Stimulated activated effector memory CD8-positive, alpha-beta T cell treated with anti-CD3 and anti-CD28 coated beads, Interleukin-12 subunit alpha, Interleukin-12 subunit beta, amount 100 ng/mL, for 72 hours (primary cell): ENCODE measurements around the gene L1TD1.
"Not testable (repeated sequence)": the region's sequence is repeated elsewhere in the genome, so short reads cannot be mapped to it uniquely, and the experiment has no call there.

ENCODE experiments used
- ATAC-seq: fragments of 150-1000 bp; cut with Tn5 transposase; 2 replicates; pipeline ENCODE4 v1.10.0; 2021
- DNase-seq, 2 donors: peaks; one replicate each; pipeline ENCODE4 v3.0.0; 2021 to 2022; ENCODE audit warnings: low spot score in 2 of 2
- H3K27ac Mint-ChIP-seq: one replicate; pipeline ENCODE4 v1.8.0; 2022; ENCODE audit warnings: mild to moderate bottlenecking, mixed read lengths
- H3K36me3 Mint-ChIP-seq: one replicate; pipeline ENCODE4 v1.8.0; 2022; ENCODE audit warnings: mild to moderate bottlenecking, mixed read lengths
- H3K4me1 Mint-ChIP-seq: one replicate; pipeline ENCODE4 v1.8.0; 2022; ENCODE audit warnings: mixed read lengths
- H3K4me3 Mint-ChIP-seq: one replicate; pipeline ENCODE4 v1.8.0; 2022; ENCODE audit warnings: mild to moderate bottlenecking, mixed read lengths
- H3K9me3 Mint-ChIP-seq: one replicate; pipeline ENCODE4 v1.8.0; 2022; ENCODE audit warnings: mixed read lengths

Gene L1TD1, protein sequence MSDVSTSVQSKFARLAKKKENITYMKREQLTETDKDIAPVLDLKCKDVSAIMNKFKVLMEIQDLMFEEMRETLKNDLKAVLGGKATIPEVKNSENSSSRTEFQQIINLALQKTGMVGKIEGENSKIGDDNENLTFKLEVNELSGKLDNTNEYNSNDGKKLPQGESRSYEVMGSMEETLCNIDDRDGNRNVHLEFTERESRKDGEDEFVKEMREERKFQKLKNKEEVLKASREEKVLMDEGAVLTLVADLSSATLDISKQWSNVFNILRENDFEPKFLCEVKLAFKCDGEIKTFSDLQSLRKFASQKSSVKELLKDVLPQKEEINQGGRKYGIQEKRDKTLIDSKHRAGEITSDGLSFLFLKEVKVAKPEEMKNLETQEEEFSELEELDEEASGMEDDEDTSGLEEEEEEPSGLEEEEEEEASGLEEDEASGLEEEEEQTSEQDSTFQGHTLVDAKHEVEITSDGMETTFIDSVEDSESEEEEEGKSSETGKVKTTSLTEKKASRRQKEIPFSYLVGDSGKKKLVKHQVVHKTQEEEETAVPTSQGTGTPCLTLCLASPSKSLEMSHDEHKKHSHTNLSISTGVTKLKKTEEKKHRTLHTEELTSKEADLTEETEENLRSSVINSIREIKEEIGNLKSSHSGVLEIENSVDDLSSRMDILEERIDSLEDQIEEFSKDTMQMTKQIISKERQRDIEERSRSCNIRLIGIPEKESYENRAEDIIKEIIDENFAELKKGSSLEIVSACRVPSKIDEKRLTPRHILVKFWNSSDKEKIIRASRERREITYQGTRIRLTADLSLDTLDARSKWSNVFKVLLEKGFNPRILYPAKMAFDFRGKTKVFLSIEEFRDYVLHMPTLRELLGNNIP

DNA sequence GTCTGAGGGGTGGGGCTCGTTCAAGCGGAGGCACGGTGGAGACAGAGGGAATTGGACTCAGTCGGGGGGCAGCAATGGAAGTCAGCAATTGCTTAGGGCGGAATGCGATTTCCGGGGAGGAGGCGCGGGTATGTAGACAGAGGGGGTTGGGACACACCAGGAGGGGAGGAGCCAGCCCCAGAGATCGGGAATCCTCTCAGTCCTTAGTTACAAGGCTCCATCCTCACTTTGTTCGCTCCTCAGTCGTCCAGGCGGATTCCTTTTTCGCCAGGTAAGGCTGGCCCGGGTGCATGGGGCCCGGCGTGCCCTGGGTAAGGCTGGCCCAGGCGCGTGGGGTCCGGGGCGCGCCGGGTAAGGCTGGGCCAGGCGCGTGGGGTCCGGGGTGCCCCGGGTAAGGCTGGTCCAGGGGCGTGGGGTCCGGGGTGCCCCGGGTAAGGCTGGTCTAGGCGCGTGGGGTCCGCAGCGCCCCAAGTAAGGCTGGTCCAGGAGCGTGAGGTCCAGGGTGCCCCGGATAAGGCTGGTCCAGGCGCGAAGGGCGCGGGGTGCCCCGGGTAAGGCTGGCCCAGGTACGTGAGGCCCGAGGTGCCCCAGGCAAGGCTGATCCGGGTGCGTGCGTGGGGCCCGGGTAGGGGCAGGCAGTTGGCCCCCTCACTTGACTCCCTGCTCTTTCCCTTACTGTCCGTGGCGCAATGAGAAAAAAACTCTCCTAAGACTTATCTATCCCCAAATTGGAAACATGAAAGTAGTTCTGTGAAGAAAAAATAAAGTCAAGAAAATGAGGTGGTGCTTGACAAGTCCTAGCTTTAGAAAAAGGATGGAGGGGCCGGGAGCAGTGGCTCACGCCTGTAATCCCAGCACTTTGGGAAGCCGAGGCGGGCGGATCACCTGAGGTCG is at the start of gene L1TD1:
TSS of gene L1TD1 (plus strand) at position 199 of the 894 bp plus-strand sequence. CDS start 11,780 bp downstream, outside the sequence.
- Mint-ChIP-seq H3K9me3 (no peaks in the 10 kb centered on the region), H3K4me1 (no peaks in the 10 kb centered on the region), H3K4me3 (peak within 1 kb of the TSS; percentile 18), H3K36me3 (no peaks in the 10 kb centered on the region), H3K27ac (no peak within 1 kb of the TSS)
- ATAC-seq (peak; percentile 39), DNase-seq (no peak)

DNA sequence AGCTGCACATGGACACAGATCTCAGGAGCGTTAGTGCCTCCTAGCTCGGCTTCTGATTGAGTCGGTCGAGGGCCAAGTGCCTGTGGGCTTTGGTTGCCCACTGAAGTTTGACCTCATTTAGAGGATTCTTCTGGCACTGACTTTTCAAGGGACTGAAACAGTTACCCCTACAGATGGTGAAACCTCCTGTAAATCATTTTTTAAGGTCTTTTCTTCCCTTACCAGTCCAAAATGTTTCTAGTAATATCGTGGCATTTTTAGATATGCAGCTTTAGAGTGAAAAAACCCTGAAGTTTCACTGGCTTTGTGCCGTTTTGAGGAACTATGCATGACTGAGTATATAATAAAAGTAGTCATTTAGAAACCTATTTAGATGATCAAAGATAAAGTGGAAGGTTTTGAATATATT is 34.7 kb upstream of the L1TD1 start:
- Mint-ChIP-seq H3K4me3 (no peak overlapping the region), H3K27ac (no peak overlapping the region), H3K9me3 (no peaks in the 10 kb centered on the region), H3K4me1 (no peaks in the 10 kb centered on the region), H3K36me3 (peaks cover 13% of the 10 kb centered on the region)
- ATAC-seq = no peak
- no peak for DNase-seq

DNA sequence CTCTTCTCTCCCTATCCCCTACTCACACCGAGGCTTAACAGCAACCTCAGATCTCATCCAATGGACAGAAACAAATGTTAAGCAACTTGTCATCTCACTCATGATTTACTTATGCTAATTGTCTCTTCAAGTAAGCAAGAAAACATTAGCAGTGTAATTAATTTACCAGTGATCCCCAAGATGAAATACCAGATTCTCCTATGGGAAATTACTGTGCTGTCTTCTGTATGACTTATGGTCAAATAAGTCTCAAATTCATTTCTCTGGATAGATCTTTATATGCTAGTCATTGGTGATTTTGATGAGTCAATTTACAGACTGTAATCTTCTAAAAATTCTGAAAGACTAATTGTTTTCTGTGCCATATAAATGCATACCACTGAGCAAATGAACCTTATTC is 32.9 kb upstream of the L1TD1 start:
- Mint-ChIP-seq H3K9me3 (no peaks in the 10 kb centered on the region), H3K4me3 (no peak overlapping the region), H3K4me1 (no peaks in the 10 kb centered on the region), H3K36me3 (peaks cover 13% of the 10 kb centered on the region), H3K27ac (no peak overlapping the region)
- DNase-seq = no peak
- no peak for ATAC-seq

DNA sequence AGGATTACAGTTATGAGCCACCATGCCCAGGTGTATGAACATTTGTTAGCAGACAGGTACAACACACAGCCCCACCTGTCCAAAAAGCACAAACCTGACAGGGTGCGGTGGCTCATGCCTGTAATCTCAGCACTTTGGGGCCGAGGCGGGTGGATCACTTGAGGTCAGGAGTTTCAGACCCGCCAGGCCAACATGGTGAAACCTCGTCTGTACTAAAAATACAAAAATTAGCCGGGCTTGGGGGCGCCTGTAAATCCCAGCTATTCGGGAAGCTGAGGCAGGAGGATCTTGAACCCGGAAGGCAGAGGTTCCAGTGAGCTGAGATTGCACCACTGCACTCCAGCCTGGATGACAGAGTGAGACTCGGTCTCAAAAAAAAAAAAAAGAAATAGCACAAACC is 24.3 kb upstream of the L1TD1 start:
- not testable (repeated sequence) for H3K4me1 Mint-ChIP-seq, ATAC-seq, H3K27ac Mint-ChIP-seq, DNase-seq, H3K4me3 Mint-ChIP-seq, H3K9me3 Mint-ChIP-seq, H3K36me3 Mint-ChIP-seq

DNA sequence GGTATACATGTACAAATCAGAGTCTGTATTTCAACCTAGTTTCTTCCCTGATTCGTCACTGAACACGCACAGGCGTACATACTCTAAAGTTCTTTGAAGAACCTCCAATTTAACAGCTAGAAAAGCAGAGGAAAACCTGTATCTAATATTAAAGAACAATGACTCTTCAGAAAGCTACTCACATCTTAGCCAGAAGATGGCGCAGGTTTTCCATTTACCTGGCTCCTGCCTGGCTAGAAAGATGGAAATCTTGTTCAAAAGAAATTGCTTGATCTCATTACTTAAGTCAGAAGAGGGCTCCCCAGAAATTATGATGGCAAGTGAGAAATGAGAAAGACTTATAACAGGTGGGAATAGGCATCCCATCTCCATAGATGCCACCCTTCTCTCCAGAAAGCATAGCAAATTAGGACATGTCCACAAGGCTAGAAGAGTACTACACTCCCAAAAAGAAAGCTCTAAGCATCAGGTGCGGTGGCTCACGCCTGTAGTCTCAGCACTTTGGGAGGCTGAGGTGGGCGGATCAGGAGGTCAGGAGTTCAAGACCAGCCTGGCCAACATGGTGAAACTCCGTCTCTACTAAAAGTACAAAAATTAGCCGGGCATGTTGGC is 19.0 kb upstream of the L1TD1 start:
- H3K9me3 Mint-ChIP-seq = no peaks in the 10 kb centered on the region
- peak; percentile 3 to 54 for DNase-seq
- no peaks in the 10 kb centered on the region for H3K4me1 Mint-ChIP-seq
- H3K4me3 Mint-ChIP-seq = no peak overlapping the region
- peak; percentile 42 for ATAC-seq
- H3K36me3 Mint-ChIP-seq = no peaks in the 10 kb centered on the region
- no peak overlapping the region for H3K27ac Mint-ChIP-seq

DNA sequence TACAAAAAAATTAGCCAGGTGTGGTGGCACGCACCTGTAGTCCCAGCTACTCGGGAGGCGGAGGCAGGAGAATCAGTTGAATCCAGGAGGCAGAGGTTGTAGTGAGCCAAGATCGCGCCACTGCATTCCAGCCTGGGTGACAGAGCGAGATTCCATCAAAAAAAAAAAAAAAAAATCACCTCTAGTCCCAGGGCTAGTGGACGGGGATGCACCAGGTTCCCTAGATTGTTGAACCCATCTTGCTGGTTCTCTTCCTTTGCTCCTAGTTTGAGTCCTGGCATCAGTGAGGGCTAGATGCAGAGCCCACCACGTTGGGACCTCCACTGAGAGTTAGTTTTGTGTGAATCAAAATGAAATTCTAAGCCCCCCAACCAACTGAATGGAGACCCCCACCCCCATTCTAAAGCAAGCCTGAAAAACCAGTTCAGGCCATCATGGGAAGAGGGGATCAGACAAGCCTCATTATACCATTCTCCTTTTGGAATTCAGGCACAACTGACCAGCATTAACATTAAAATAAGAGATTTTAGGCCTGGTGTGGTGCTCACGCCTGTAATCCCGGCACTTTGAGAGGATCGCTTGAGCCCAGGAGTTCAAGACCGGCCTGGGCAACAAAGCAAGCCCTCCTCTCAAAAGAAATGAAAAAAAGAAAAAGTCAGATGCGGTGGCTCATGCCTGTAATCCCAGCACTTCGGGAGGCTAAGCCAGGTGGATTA is 17.9 kb upstream of the L1TD1 start:
- Mint-ChIP-seq H3K36me3 (no peaks in the 10 kb centered on the region), H3K27ac (no peak overlapping the region), H3K4me3 (no peak overlapping the region), H3K9me3 (no peaks in the 10 kb centered on the region), H3K4me1 (no peaks in the 10 kb centered on the region)
- no peak for ATAC-seq
- no peak for DNase-seq

DNA sequence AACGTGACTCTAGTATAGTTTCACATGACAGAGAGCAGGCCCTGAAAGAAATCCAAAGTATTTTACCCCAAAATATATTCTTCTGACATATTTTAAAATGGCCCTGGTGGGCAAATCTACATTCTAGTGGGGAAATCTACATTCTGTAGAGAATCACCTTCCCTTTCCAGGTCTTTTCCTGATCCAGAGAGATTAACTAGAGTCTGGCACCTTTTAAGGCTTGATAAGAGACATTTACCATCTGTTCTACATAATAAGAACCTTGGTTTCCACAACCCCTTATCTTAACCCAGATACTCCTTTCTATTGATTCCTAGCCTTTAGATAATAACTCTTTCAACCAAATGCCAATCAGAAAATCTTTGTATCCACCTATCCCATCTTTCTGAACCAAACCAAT is 17.0 kb upstream of the L1TD1 start:
- Mint-ChIP-seq H3K4me1 (no peaks in the 10 kb centered on the region), H3K36me3 (no peaks in the 10 kb centered on the region), H3K9me3 (no peaks in the 10 kb centered on the region), H3K27ac (no peak overlapping the region), H3K4me3 (no peak overlapping the region)
- ATAC-seq (no peak), DNase-seq (no peak)

DNA sequence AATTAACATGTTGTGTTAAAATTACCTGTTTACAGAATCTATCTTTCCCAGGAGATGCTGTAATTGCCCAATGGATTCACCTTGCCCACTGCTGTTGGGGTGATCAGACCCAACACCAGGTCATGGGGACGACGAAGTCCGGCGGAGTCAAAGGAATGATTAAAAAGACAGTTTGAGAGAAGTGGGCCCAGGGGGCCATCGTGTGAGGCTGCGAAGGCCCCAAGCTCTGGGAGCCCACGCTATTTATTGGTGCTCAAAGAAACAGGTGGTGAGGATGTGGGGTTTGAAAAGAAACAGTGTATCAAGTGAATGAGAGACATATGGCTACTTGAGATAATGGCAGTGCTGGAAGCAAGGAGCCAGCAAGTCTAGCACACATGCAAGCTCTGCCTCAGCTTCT is 16.3 kb upstream of the L1TD1 start:
- Mint-ChIP-seq H3K36me3 (no peaks in the 10 kb centered on the region), H3K27ac (no peak overlapping the region), H3K4me3 (no peak overlapping the region), H3K4me1 (no peaks in the 10 kb centered on the region), H3K9me3 (no peaks in the 10 kb centered on the region)
- DNase-seq (no peak), ATAC-seq (no peak)

DNA sequence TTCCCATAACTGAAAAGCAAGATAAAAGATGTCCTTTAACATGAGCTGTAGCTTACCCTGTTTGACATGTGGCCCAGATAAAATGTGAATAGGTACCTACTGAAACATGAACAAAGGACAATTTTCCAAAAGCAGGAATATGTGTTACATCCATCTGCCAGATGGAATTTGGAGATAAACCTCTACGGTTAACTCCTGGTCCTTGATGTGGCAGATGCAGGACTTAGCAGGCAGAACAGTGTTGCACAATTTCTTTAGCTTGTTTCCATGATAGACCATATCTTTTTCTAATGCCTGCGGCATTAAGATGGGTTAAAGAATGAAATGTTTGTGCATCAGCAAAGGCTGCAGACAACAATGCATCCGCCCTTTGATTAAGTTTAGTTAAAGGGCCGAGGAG is 14.6 kb upstream of the L1TD1 start:
- not testable (repeated sequence) for H3K36me3 Mint-ChIP-seq, ATAC-seq, H3K27ac Mint-ChIP-seq, H3K4me1 Mint-ChIP-seq, DNase-seq, H3K4me3 Mint-ChIP-seq, H3K9me3 Mint-ChIP-seq

DNA sequence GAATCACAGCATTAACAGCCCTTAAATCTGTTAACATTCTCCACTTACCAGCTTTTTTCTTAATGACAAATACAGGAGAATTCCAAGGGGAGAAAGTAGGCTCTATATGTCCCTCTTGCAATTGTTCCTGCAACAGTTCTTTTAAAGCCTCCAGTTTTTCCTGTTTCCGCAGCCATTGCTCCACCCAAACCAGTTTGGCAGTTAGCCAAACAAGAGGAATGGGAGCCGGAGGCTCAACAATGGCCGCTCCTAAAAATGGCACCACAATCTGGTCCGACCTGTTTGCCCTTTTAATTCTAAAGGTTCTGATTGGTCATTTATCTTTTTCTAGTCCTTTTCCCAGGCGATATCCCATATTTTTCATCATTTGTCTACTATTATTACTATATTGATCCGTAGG is 14.0 kb upstream of the L1TD1 start:
- Mint-ChIP-seq H3K4me1 (no peaks in the 10 kb centered on the region), H3K36me3 (no peaks in the 10 kb centered on the region), H3K9me3 (no peaks in the 10 kb centered on the region), H3K27ac (no peak overlapping the region), H3K4me3 (no peak overlapping the region)
- DNase-seq (no peak), ATAC-seq (no peak)

DNA sequence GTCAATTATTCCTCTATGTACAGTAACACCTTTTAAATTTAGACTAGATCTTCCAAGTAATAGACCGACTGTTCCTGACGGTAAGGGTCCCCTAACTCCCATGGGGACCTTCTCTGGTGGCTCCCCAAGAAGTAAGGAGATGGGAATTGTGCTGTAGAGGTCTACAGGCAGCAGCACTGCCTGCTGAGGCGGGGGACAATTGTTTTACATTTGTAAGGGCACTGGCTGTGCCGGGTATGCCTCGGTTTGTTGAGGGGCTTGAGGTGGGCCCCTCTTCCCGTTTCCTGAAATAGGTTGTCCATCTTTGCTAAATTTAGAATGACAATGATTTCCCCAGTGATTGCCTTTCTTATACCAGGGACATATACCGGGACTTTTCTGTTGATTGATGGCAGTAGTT is 13.1 kb upstream of the L1TD1 start:
- H3K4me3 Mint-ChIP-seq = no peak overlapping the region
- DNase-seq (no peak), ATAC-seq (no peak)
- no peaks in the 10 kb centered on the region for H3K36me3 Mint-ChIP-seq
- no peaks in the 10 kb centered on the region for H3K9me3 Mint-ChIP-seq
- no peak overlapping the region for H3K27ac Mint-ChIP-seq
- no peaks in the 10 kb centered on the region for H3K4me1 Mint-ChIP-seq

DNA sequence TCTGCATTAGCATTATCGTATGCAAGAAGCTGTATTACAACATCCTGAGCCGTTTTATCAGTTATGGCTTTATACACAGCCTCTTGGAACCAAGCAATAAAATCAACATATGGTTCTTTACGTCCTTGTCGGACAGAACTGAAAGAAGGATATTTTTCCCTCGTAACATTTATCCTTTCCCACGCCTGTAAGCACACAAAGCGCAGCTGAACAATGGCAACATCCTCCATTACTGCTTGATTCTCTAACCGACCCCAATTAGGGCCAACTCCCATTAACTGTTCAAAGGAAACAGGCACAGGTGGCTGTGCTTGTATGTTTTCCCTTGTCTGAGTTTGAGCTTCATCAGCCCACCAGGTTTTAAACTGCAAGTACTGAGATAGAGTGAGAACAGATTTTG is 12.5 kb upstream of the L1TD1 start:
- not testable (repeated sequence) for ATAC-seq, H3K27ac Mint-ChIP-seq, H3K4me1 Mint-ChIP-seq, H3K36me3 Mint-ChIP-seq, H3K9me3 Mint-ChIP-seq, DNase-seq, H3K4me3 Mint-ChIP-seq

DNA sequence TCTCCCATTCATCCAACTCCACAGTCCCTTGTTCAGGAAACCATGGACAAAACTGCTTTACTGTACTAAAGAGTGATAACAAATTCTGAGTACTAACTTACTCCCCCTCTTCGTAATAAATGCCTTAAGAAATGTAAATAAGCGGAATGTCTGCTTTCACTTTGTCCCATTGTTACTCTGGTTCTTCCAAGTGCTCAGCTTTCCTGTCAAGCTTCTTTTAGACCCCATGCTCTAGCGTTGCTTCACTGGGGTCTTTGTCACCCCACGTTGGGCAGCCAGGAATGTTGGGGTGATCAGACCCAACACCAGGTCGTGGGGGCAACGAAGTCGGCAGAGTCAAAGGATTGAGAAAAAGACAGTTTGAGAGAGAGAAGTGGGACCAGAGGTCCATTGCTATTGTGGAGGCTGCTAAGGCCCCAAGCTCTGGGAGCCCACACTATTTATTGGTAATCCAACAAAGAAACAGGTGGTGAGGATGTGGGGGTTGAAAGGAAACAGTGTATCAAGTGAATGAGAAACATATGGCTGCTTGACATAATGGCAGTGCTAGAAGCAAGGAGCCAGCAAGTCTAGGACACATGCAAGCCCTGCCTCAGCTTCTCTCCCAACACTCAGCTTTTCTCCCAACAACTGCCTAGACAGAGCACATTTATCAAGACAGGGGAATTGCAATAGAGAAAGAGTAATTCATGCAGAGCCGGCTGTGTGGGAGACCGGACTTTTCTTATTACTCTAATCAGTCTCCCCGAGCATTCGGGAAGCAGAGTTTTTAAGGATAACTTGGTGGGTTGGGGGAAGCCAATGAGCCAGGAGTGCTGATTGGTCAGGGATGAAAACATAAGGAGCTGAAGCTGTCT is 11.3 kb upstream of the L1TD1 start:
- H3K4me1 Mint-ChIP-seq, H3K27ac Mint-ChIP-seq, H3K9me3 Mint-ChIP-seq, DNase-seq, ATAC-seq, H3K4me3 Mint-ChIP-seq, H3K36me3 Mint-ChIP-seq: not testable (repeated sequence)

DNA sequence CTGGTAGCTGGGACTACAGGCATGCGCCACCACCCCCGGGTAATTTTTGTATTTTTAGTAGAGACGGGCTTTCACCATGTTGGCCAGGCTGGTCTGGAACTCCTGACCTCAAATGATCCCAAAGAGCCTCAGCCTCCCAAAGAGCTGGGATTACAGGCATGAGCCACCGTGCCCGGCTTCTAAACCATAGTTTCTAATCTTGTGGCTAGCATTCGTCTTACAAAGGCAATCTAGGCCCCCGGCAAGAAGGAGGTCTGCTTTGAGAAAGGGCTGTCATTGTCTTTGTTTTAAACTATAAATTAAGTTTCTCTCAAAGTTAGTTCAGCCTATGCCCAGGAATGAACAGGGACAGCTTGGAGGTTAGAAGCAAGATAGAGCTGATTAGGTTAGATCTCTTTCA is 10.3 kb upstream of the L1TD1 start:
- Mint-ChIP-seq H3K27ac (no peak overlapping the region), H3K4me3 (no peak overlapping the region), H3K9me3 (no peaks in the 10 kb centered on the region), H3K36me3 (no peaks in the 10 kb centered on the region), H3K4me1 (no peaks in the 10 kb centered on the region)
- no peak for DNase-seq
- no peak for ATAC-seq
